GM18517 (cell line): ENCODE data around the gene SMIM22.

Source experiments
- ATAC-seq: cut with Tn5 transposase; IDR thresholded peaks from one replicate; pipeline ENCODE4 v1.9.1; 2021; ENCODE audit warnings: mild to moderate bottlenecking, moderate library complexity; ENCODE audit not compliant: unreplicated experiment

Gene SMIM22

GRCh38 chr16:4795828-4796572 is 831 bp downstream of the SMIM22 start:
- no peak for ATAC-seq

- no peak for ATAC-seq
Measured at GRCh38 chr16:4796982-4797804, 2.0 kb downstream of the SMIM22 start.

- ATAC-seq: no peak
Measured at GRCh38 chr16:4797805-4798252, 2.7 kb downstream of the SMIM22 start.

- no peak for ATAC-seq
Measured at GRCh38 chr16:4798456-4798855, 3.3 kb downstream of the SMIM22 start.

- ATAC-seq: no peak
Measured at GRCh38 chr16:4799171-4799855, 4.1 kb downstream of the SMIM22 start.

GRCh38 chr16:4800290-4801041 is 5.3 kb downstream of the SMIM22 start:
- ATAC-seq: no peak

GRCh38 chr16:4801051-4801961 is 6.1 kb downstream of the SMIM22 start:
- ATAC-seq: no peak

GRCh38 chr16:4801962-4802658 is 6.9 kb downstream of the SMIM22 start, which contains the start of gene ROGDI:
ROGDI (minus strand) TSS chr16:4802633; CDS start chr16:4802571, 62 bp downstream.
- peak; percentile 40 for ATAC-seq

GRCh38 chr16:4802659-4803287 is 7.6 kb downstream of the SMIM22 start:
- ATAC-seq: peak; percentile 90

GRCh38 chr16:4803401-4803844 is 8.3 kb downstream of the SMIM22 start:
- no peak for ATAC-seq

- no peak for ATAC-seq
Measured at GRCh38 chr16:4803898-4804762, 9.0 kb downstream of the SMIM22 start.

GRCh38 chr16:4805231-4805630 is 10.1 kb downstream of the SMIM22 start:
- ATAC-seq: no peak

GRCh38 chr16:4806280-4806679 is 11.1 kb downstream of the SMIM22 start:
- no peak for ATAC-seq

GRCh38 chr16:4811242-4811641 is 16.1 kb downstream of the SMIM22 start:
- no peak for ATAC-seq

- ATAC-seq: no peak
Measured at GRCh38 chr16:4811773-4812172, 16.6 kb downstream of the SMIM22 start.

- ATAC-seq: no peak
Measured at GRCh38 chr16:4813251-4814003, 18.3 kb downstream of the SMIM22 start.

- ATAC-seq: no peak
Measured at GRCh38 chr16:4814046-4814445, 18.9 kb downstream of the SMIM22 start.
